Stimulated activated CD8-positive, alpha-beta memory T cell treated with anti-CD3 and anti-CD28 coated beads, Interleukin-7, amount 100 ng/mL, for 24 hours (primary cell): ENCODE data around the gene SAMD4A.

ENCODE experiments used
- DNase-seq: peaks from one replicate; pipeline ENCODE4 v3.0.0-alpha.2; 2020; ENCODE audit warnings: low read depth

The SAMD4A gene

GRCh38 chr14:54805445-54806322, 238.8 kb downstream of the SAMD4A start:
- peak; percentile 68 for DNase-seq

GRCh38 chr14:54806616-54807015, 239.7 kb downstream of the SAMD4A start:
- DNase-seq: no peak

- no peak for DNase-seq
These were observed 240.5 kb downstream of the SAMD4A start for GRCh38 chr14:54807428-54807827.

GRCh38 chr14:54807881-54808280, 241.0 kb downstream of the SAMD4A start:
- DNase-seq: no peak

- no peak for DNase-seq
These were observed 241.6 kb downstream of the SAMD4A start for GRCh38 chr14:54808326-54809161.

GRCh38 chr14:54809767-54810166, 242.8 kb downstream of the SAMD4A start:
- no peak for DNase-seq

- DNase-seq: no peak
These were observed 245.7 kb downstream of the SAMD4A start for GRCh38 chr14:54812617-54813016.

GRCh38 chr14:54813081-54813480, 246.2 kb downstream of the SAMD4A start:
- DNase-seq: no peak

- DNase-seq: no peak
These were observed 247.1 kb downstream of the SAMD4A start for GRCh38 chr14:54814076-54814475.

GRCh38 chr14:54815016-54815415, 248.1 kb downstream of the SAMD4A start:
- no peak for DNase-seq

- no peak for DNase-seq
These were observed 248.6 kb downstream of the SAMD4A start for GRCh38 chr14:54815515-54815914.

GRCh38 chr14:54816450-54816849, 249.5 kb downstream of the SAMD4A start:
- no peak for DNase-seq

GRCh38 chr14:54817506-54817905, 250.6 kb downstream of the SAMD4A start:
- no peak for DNase-seq

GRCh38 chr14:54818201-54819133, 251.5 kb downstream of the SAMD4A start:
- no peak for DNase-seq

GRCh38 chr14:54822685-54823084, 255.8 kb downstream of the SAMD4A start:
- DNase-seq: no peak

GRCh38 chr14:54823757-54824549, 257.0 kb downstream of the SAMD4A start:
- no peak for DNase-seq

GRCh38 chr14:54828037-54828436, 261.1 kb downstream of the SAMD4A start:
- no peak for DNase-seq

- DNase-seq: no peak
These were observed 262.7 kb downstream of the SAMD4A start for GRCh38 chr14:54829486-54830224.

- no peak for DNase-seq
These were observed 263.7 kb downstream of the SAMD4A start for GRCh38 chr14:54830650-54831049.

- no peak for DNase-seq
These were observed 267.2 kb downstream of the SAMD4A start for GRCh38 chr14:54834081-54834480.
